Astrocyte of the spinal cord (primary cell): ENCODE data around the gene PHYHD1.

ENCODE experiments used
- DNase-seq: peaks from one replicate; pipeline ENCODE4 v3.0.0; 2011; ENCODE audit warnings: low read depth, low spot score
- H3K4me3 ChIP-seq: 2 replicates; pipeline ENCODE4 v1.5.1; 2011; ENCODE audit warnings: low read depth, mild to moderate bottlenecking, low read length, moderate library complexity
- in situ Hi-C: cut with HindIII; loops from 2 replicates; pipeline ENCODE4 v1.10.0; 2017; ENCODE audit warnings: low sequenced_read_pairs
- TF ChIP-seq, protein P1 (sequence below): IDR thresholded peaks from 2 replicates; pipeline ENCODE4 v1.5.1; 2012; ENCODE audit warnings: low read depth, mild to moderate bottlenecking, low read length, inconsistent platforms

Gene PHYHD1

GRCh38 chr9:128901379-128901778 is 19.4 kb upstream of the PHYHD1 start:
- H3K4me3 ChIP-seq, result no peak overlapping the region
- TF ChIP-seq, protein P1, sequence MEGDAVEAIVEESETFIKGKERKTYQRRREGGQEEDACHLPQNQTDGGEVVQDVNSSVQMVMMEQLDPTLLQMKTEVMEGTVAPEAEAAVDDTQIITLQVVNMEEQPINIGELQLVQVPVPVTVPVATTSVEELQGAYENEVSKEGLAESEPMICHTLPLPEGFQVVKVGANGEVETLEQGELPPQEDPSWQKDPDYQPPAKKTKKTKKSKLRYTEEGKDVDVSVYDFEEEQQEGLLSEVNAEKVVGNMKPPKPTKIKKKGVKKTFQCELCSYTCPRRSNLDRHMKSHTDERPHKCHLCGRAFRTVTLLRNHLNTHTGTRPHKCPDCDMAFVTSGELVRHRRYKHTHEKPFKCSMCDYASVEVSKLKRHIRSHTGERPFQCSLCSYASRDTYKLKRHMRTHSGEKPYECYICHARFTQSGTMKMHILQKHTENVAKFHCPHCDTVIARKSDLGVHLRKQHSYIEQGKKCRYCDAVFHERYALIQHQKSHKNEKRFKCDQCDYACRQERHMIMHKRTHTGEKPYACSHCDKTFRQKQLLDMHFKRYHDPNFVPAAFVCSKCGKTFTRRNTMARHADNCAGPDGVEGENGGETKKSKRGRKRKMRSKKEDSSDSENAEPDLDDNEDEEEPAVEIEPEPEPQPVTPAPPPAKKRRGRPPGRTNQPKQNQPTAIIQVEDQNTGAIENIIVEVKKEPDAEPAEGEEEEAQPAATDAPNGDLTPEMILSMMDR, result no peak
- in situ Hi-C loops, result no loop called here
- DNase-seq, result no peak

DNA sequence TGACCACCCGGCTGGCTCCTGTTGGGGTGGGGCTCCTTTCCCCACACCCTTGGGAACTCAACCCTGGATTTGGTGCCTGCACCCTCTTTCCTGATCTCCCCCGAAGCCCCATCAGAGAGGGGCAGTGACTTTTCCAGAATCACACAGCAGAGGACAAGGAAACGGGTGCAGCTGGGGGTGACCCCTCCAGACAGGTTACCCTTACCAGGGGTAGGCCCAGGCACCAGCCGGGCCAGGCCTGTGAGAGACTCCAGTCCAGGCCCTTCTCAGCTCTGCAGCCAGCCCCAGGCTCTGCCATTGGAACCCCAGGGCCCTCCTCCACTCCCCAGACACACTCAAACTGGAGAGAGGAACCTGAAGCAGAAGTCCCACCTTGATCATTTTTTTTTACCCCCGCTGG is 19.0 kb upstream of the PHYHD1 start:
- H3K4me3 ChIP-seq, result no peak overlapping the region
- TF ChIP-seq, protein P1, result no peak
- no peak for DNase-seq
- in situ Hi-C loops, result no loop called here

DNA sequence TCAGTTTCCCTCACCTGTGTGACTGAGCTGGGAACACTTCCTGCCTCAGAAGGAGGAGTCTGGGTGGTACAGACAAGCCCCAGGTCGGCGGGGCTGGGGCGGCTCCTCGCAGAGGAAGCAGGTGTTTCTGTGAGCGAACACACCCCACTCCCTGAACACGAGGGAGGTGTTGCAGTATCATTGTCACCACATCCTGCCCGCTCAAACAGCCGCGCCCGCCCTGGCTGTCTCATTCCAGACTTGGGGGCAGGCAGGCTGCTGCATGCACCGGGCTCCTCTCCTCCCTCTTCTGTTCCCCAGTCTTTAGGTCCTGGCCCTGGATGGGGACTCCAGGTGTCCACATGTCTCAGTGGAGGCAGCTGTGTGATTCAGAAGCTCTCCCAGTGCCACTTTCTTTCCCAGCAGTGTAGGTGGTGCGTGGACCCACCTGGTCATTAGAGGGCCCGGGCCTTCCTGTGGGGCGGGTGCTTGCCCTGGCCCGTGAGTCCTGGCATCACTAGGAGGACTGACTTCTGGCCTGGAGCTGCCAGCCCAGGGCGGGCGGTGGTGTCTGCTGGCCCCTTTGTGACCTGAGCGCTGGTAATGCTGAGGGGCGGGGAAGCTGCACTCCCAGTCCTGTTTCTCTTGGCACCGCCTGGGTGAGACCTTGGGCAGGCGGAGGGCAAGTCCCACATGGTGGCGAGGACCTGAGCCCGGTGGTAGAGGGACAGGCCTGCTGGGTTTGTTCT is 18.3 kb upstream of the PHYHD1 start:
- TF ChIP-seq, protein P1, result no peak
- DNase-seq, result no peak
- H3K4me3 ChIP-seq, result no peak overlapping the region
- in situ Hi-C loops, result no loop called here

DNA sequence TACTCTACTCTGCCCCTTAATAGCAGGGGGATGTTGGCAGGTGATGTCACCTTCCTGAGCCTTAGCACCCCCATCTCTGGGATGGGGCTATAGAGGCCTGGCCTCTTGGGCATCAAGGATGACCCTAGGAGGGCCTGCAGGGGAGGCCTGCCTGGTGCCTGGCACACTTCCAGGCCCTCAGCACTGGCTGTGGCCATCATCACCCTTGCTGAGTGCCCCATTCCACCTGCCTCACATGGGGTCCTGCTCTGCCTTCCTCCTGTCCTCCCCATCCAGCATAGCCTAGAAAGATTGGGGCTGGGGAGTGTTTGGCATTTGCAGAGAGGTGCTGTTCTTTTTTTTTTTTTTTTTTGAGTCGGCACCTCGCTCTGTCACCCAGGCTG is 17.7 kb upstream of the PHYHD1 start:
- TF ChIP-seq, protein P1, result no peak
- no peak for DNase-seq
- in situ Hi-C loops, result no loop called here
- H3K4me3 ChIP-seq, result no peak overlapping the region

- H3K4me3 ChIP-seq, result no peak overlapping the region
- in situ Hi-C loops, result no loop called here
- TF ChIP-seq, protein P1, result no peak
- DNase-seq, result no peak
Observed at GRCh38 chr9:128903871-128904620, 16.7 kb upstream of the PHYHD1 start.

DNA sequence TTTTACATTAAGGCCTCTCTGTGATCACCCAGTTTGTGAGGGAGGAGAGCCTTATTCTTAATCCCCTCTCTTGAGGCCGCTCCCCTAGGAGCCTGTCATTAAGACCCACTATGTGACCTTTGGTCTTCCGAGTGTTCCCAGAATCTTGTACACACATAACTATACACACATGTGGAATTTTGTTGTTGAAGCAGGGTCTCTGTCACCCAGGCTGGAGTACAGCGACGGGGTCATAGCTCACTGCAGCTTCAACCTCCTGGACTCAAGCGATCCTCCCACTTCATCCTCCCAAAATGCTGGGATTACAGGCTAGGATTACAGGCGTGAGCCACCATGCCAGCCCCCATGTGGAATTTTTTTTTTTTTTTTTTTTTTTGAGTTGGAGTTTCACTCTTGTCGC is 14.8 kb upstream of the PHYHD1 start:
- no peak overlapping the region for H3K4me3 ChIP-seq
- no peak for DNase-seq
- TF ChIP-seq, protein P1, result no peak
- in situ Hi-C loops, result no loop called here
